K562 (cell line): ENCODE measurements around the gene INO80. TPM values are rescaled to one million over a fixed set of nuclear protein-coding genes. Genes with fewer than 3 reads are reported as not detected.

Experiments
- ATAC-seq: fragments of 200-7000 bp; cut with Tn5 transposase; 3 replicates; pipeline ENCODE4 v1.9.1; 2020; ENCODE audit warnings: moderate library complexity
- BruUV-seq: library from RNA; stranded (reverse); fragments of 400-500 nt; replicated peaks from 2 replicates; lab custom pipeline; 2021; lab: Mats Ljungman, UMichigan
- CTCF ChIA-PET: fragments of 300-600 bp; formaldehyde crosslinking; extraction: SDS; loops from one replicate; lab custom pipeline; 2021; ENCODE audit warnings: low intra/inter-chr PET ratio; lab: Yijun Ruan, JAX
- POLR2A ChIA-PET: fragments of 300-600, 350-650 bp; sonication (Branson Sonifier 250); formaldehyde crosslinking; extraction: SDS; loops from one replicate; lab custom pipeline; 2021; ENCODE audit warnings: antibody characterized with exemption, inconsistent platforms; lab: Yijun Ruan, JAX
- DNase-seq, 4 experiments: peaks; one replicate each; pipeline versions ENCODE4 v3.0.0 to v3.0.0-alpha.2; 2011 to 2018; ENCODE audit warnings: low spot score in 3 of 4, mixed read lengths in 3 of 4; ENCODE audit errors: extremely low read depth in 1 of 4
- FAIRE-seq: peaks from 2 replicates; lab custom pipeline; 2011; peaks lifted over from hg19 to GRCh38; lab: Jason Lieb, UNC
- H2AFZ ChIP-seq: 2 replicates; pipeline ENCODE4 v1.6.0; 2011; ENCODE audit warnings: low read depth, low read length, control low read depth, inconsistent platforms
- H3K27ac ChIP-seq: fragments of 200-600 bp; 3 replicates; pipeline ENCODE4 v1.8.0; 2011; ENCODE audit warnings: low read depth, mild to moderate bottlenecking, control low read depth, inconsistent platforms, low read length, moderate library complexity, mixed read lengths; ENCODE audit errors: extremely low read depth
- H3K27me3 ChIP-seq, 2 experiments: fragments of 300-600 bp in 1 of 2; 2 replicates in 1 of 2; 3 replicates in 1 of 2; pipeline versions ENCODE4 v1.6.0 to v1.8.0; 2011; ENCODE audit warnings: inconsistent platforms in 2 of 2, low read length in 2 of 2, mild to moderate bottlenecking in 1 of 2, mixed read lengths in 1 of 2, moderate library complexity in 1 of 2; ENCODE audit not compliant: control insufficient read depth in 2 of 2, insufficient read depth in 2 of 2
- H3K36me3 ChIP-seq: fragments of 300-600 bp; 3 replicates; pipeline ENCODE4 v1.8.0; 2011; ENCODE audit warnings: mild to moderate bottlenecking, low read length, inconsistent platforms; ENCODE audit not compliant: control insufficient read depth, insufficient read depth
- H3K4me1 ChIP-seq, 2 experiments: fragments of 200-600 bp in 1 of 2; replicated peaks in 1 of 2; 2 replicates in 1 of 2; 3 replicates in 1 of 2; pipeline versions ENCODE4 v1.5.1 to v1.8.0; 2011; ENCODE audit warnings: inconsistent platforms in 2 of 2, low read length in 2 of 2, mild to moderate bottlenecking in 1 of 2, mixed read lengths in 1 of 2, moderate library complexity in 1 of 2; ENCODE audit not compliant: control insufficient read depth in 2 of 2, insufficient read depth in 2 of 2
- H3K4me2 ChIP-seq: 2 replicates; pipeline ENCODE4 v1.6.1; 2011; ENCODE audit warnings: low read length, control low read depth, inconsistent platforms, mixed read lengths; ENCODE audit not compliant: insufficient read depth
- H3K4me3 ChIP-seq: fragments of 200-600 bp; sonication (generic), shearing (Covaris generic); 2 replicates; pipeline ENCODE4 v1.5.1; 2016; ENCODE audit warnings: control low read depth, inconsistent platforms
- H3K79me2 ChIP-seq: fragments of 200-600 bp; 3 replicates; pipeline ENCODE4 v1.8.0; 2011; ENCODE audit warnings: low read length, inconsistent platforms; ENCODE audit not compliant: control insufficient read depth, insufficient read depth
- H3K9ac ChIP-seq, 2 experiments: 2 replicates each; pipeline versions ENCODE4 v1.6.0 to v1.6.1; 2011; ENCODE audit warnings: low read depth in 2 of 2, low read length in 2 of 2, control low read depth in 1 of 2, inconsistent platforms in 1 of 2, mild to moderate bottlenecking in 1 of 2, mixed read lengths in 1 of 2; ENCODE audit not compliant: insufficient read depth in 1 of 2
- H3K9me1 ChIP-seq: one replicate; pipeline ENCODE4 v1.6.0; 2011; ENCODE audit warnings: inconsistent platforms, mild to moderate bottlenecking, low read length, moderate library complexity; ENCODE audit not compliant: control insufficient read depth, insufficient read depth
- H3K9me3 ChIP-seq: replicated peaks from 2 replicates; pipeline ENCODE4 v1.5.1; 2011; ENCODE audit warnings: low read depth, low read length, inconsistent platforms; ENCODE audit not compliant: control insufficient read depth, insufficient read depth
- H4K20me1 ChIP-seq: replicated peaks from 2 replicates; pipeline ENCODE4 v1.6.1; 2011; ENCODE audit warnings: low read length, inconsistent platforms, mixed read lengths; ENCODE audit not compliant: control insufficient read depth, insufficient read depth
- CCNT2 ChIP-seq: IDR thresholded peaks from 2 replicates; pipeline ENCODE4 v1.6.1; 2011; ENCODE audit warnings: borderline replicate concordance, low read depth, mild to moderate bottlenecking, moderate library complexity, mixed read lengths, low read length; ENCODE audit not compliant: insufficient read length; ENCODE audit errors: extremely low read depth
- FOS ChIP-seq: IDR thresholded peaks from 3 replicates; pipeline ENCODE4 v1.6.1; 2011; ENCODE audit not compliant: insufficient read length; ENCODE audit errors: extremely low read depth
- IRF1 ChIP-seq: sonication (generic); formaldehyde crosslinking; IDR thresholded peaks from 2 replicates; pipeline ENCODE4 v1.8.0; 2022; ENCODE audit warnings: missing genetic modification reagents, mild to moderate bottlenecking, borderline replicate concordance
- MAFK ChIP-seq: IDR thresholded peaks from 2 replicates; pipeline ENCODE4 v1.6.1; 2011; ENCODE audit warnings: low read length, improper control_type of control experiment
- MXI1 ChIP-seq: IDR thresholded peaks from 2 replicates; pipeline ENCODE4 v1.6.1; 2011; ENCODE audit warnings: low read depth, mild to moderate bottlenecking, improper control_type of control experiment, low read length
- RBM25 ChIP-seq: fragments of 200-400 bp; formaldehyde crosslinking; IDR thresholded peaks from 2 replicates; pipeline ENCODE4 v1.6.1; 2018; ENCODE audit warnings: low read length, low read depth, moderate library complexity; ENCODE audit not compliant: severe bottlenecking
- ZNF764 ChIP-seq: fragments of 250-450 bp; sonication (Bioruptor Pico); IDR thresholded peaks from 2 replicates; pipeline ENCODE4 v1.4.0; 2020; ENCODE audit warnings: low read depth, mild to moderate bottlenecking, moderate library complexity
- ZNF77 ChIP-seq: fragments of 250-450 bp; sonication (Bioruptor Pico); IDR thresholded peaks from 2 replicates; pipeline ENCODE4 v1.5.0; 2020
- WGBS: fragments of 100-300 bp; shearing (Covaris generic); methylation state at CpG from one replicate; pipeline ENCODE4 v1.1.6; 2016; ENCODE audit warnings: low coverage, mixed read lengths; ENCODE audit not compliant: insufficient coverage; ENCODE audit errors: missing lambda C conversion rate; 5-methylcytosine and 5-hydroxymethylcytosine counted together
- in situ Hi-C: fragments of 300-500 bp; cut with MboI; formaldehyde crosslinking; loops from 4 replicates; pipeline ENCODE4 v1.15.0; 2018; ENCODE audit warnings: inconsistent platforms, mixed read lengths
- intact Hi-C: fragments of 100-400 bp; cut with micrococcal nuclease; formaldehyde crosslinking; loops from 2 replicates; pipeline ENCODE4 v1.14.2; 2022
- polyA plus RNA-seq, 8 experiments: library from polyadenylated mRNA; depleted of rRNA in 4 of 8; stranded (reverse) in 5 of 8; unstranded in 3 of 8; fragments of >200 nt; fragmentation: Nextera tagmentation in 2 of 8; fragmentation: Illumina TruSeq in 1 of 8; extraction: Ambion mirVana in 2 of 8; extraction: Trizol in 1 of 8; gene quantifications; 2 replicates each; pipeline versions ENCODE4 v1.2.1 to v1.2.3, GENCODE V29; 2011 to 2014; ENCODE audit warnings: inconsistent platforms in 1 of 8, missing spikeins in 1 of 8
- total RNA-seq, 7 experiments: library from RNA; depleted of rRNA in 6 of 7; stranded (reverse); fragments of >200 nt in 6 of 7; fragmentation: Illumina TruSeq in 2 of 7; extraction: Trizol in 2 of 7; gene quantifications; 2 replicates each; pipeline versions ENCODE4 v1.2.1 to v1.2.3, GENCODE V29; 2011 to 2021; ENCODE audit warnings: low replicate concordance in 1 of 7

Gene INO80
- total and polyA plus RNA-seq, 9 of the 15 experiments (the other 6 are each of a cell fraction or from before 2014, with no cell fraction given), result 1.1 to 25.7 (median 19.9) TPM

DNA sequence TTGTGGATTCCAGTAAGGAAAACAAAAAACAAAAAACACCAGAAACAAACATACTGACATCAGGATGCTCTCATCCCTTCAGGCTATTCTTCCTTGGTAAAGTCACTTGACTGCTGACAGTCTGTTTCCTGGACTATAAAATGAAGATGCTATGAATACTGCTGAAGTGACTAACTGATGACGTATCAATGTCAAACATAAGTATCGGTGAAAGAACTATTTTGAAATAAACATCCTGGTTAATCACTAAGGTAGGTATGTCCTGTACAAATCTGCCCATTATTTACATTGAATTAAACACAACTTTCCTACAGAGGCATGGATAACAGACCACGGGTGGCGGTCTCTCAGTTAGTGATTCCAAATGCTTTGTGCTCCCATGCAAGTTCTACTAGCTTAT is 116.9 kb downstream of the INO80 start:
- BruUV-seq, result no TSS peak
- no peak overlapping the region for H3K27ac ChIP-seq
- no peak overlapping the region for H3K4me3 ChIP-seq
- in situ Hi-C loops (no loop called here), intact Hi-C loops (no loop called here)
- H3K4me1 ChIP-seq, result no peaks in the 10 kb centered on the region
- H3K4me2 ChIP-seq, result no peak overlapping the region
- H2AFZ ChIP-seq, result no peak overlapping the region
- H3K9me1 ChIP-seq, result no peaks in the 10 kb centered on the region
- no peaks in the 10 kb centered on the region for H3K79me2 ChIP-seq
- ChIA-PET POLR2A (no interaction called here), CTCF (no interaction called here)
- H3K9me3 ChIP-seq, result no peaks in the 10 kb centered on the region
- no peaks in the 10 kb centered on the region for H4K20me1 ChIP-seq
- WGBS, result 100% methylated on average over 4 of the region's 4 CpGs
- no peak for TF ChIP-seq ZNF77 (CRISPR knock-in tag)
- no peak for TF ChIP-seq MAFK
- TF ChIP-seq MXI1, result no peak
- TF ChIP-seq CCNT2, result no peak
- no peak for TF ChIP-seq FOS
- TF ChIP-seq ZNF764 (CRISPR knock-in tag), result no peak
- TF ChIP-seq IRF1 (CRISPR knock-in tag), result no peak
- no peak for TF ChIP-seq RBM25
- ATAC-seq (no peak), DNase-seq (no peak), FAIRE-seq (no peak)
- H3K27me3 ChIP-seq, result no peaks in the 10 kb centered on the region
- H3K36me3 ChIP-seq, result peaks cover 72% of the 10 kb centered on the region
- no peak overlapping the region for H3K9ac ChIP-seq
